H9 (cell line): ENCODE results near the gene EIF2D. TPM values are rescaled to one million over a fixed set of nuclear protein-coding genes. Genes with fewer than 3 reads are reported as not detected.

Experiments used
- DNase-seq: peaks from one replicate; pipeline ENCODE4 v3.0.0-alpha.2; 2017
- H2AFZ ChIP-seq: one replicate; pipeline ENCODE4 v1.6.1; 2013; ENCODE audit warnings: mild to moderate bottlenecking, low read length, control low read depth, moderate library complexity
- H2AK5ac ChIP-seq: 2 replicates; pipeline ENCODE4 v1.6.1; 2013; ENCODE audit warnings: low read length, control low read depth, mixed read lengths; ENCODE audit not compliant: insufficient read length
- H2BK120ac ChIP-seq: one replicate; pipeline ENCODE4 v1.6.1; 2013; ENCODE audit warnings: low read depth, mild to moderate bottlenecking, low read length, control low read depth, inconsistent platforms; ENCODE audit not compliant: poor library complexity, severe bottlenecking
- H2BK12ac ChIP-seq: 2 replicates; pipeline ENCODE4 v1.6.1; 2013; ENCODE audit warnings: low read length, control low read depth, mixed read lengths, low read depth; ENCODE audit not compliant: insufficient read length
- H2BK15ac ChIP-seq: 2 replicates; pipeline ENCODE4 v1.6.1; 2013; ENCODE audit warnings: low read depth, low read length, control low read depth
- H2BK20ac ChIP-seq: one replicate; pipeline ENCODE4 v1.6.1; 2013; ENCODE audit warnings: low read depth, mild to moderate bottlenecking, low read length, control low read depth, inconsistent platforms; ENCODE audit not compliant: poor library complexity, severe bottlenecking
- H2BK5ac ChIP-seq: 2 replicates; pipeline ENCODE4 v1.6.1; 2013; ENCODE audit warnings: low read length, control low read depth, mixed read lengths; ENCODE audit not compliant: insufficient read length
- H3K14ac ChIP-seq: 2 replicates; pipeline ENCODE4 v1.6.1; 2013; ENCODE audit warnings: low read length, control low read depth; ENCODE audit not compliant: insufficient read depth
- H3K18ac ChIP-seq: 2 replicates; pipeline ENCODE4 v1.6.1; 2013; ENCODE audit warnings: low read depth, mild to moderate bottlenecking, mixed read lengths, low read length, control low read depth; ENCODE audit not compliant: insufficient read length
- H3K23ac ChIP-seq: 2 replicates; pipeline ENCODE4 v1.6.1; 2013; ENCODE audit warnings: low read length, control low read depth, mixed read lengths, low read depth; ENCODE audit not compliant: insufficient read length
- H3K23me2 ChIP-seq: 2 replicates; pipeline ENCODE4 v1.6.1; 2013; ENCODE audit warnings: low read depth, mild to moderate bottlenecking, mixed read lengths, low read length, control low read depth; ENCODE audit not compliant: insufficient read length, poor library complexity, severe bottlenecking
- H3K27ac ChIP-seq: 2 replicates; pipeline ENCODE4 v1.5.1; 2013; ENCODE audit warnings: low read length, control low read depth, mixed read lengths, low read depth; ENCODE audit not compliant: insufficient read length
- H3K27me3 ChIP-seq: 2 replicates; pipeline ENCODE4 v1.6.1; 2013; ENCODE audit warnings: low read length, control low read depth, inconsistent platforms; ENCODE audit not compliant: insufficient read depth
- H3K4ac ChIP-seq: 2 replicates; pipeline ENCODE4 v1.6.1; 2013; ENCODE audit warnings: low read depth, mild to moderate bottlenecking, control low read depth, inconsistent platforms, low read length, moderate library complexity
- H3K4me1 ChIP-seq: 2 replicates; pipeline ENCODE4 v1.6.1; 2013; ENCODE audit warnings: low read length, control low read depth, inconsistent platforms; ENCODE audit not compliant: insufficient read depth
- H3K4me2 ChIP-seq: 2 replicates; pipeline ENCODE4 v1.6.1; 2013; ENCODE audit warnings: low read length, control low read depth, mixed read lengths; ENCODE audit not compliant: insufficient read length, insufficient read depth
- H3K56ac ChIP-seq: 2 replicates; pipeline ENCODE4 v1.6.1; 2013; ENCODE audit warnings: low read depth, mild to moderate bottlenecking, mixed read lengths, low read length, control low read depth; ENCODE audit not compliant: insufficient read length
- H3K79me1 ChIP-seq: 2 replicates; pipeline ENCODE4 v1.6.1; 2013; ENCODE audit warnings: low read depth, mild to moderate bottlenecking, moderate library complexity, low read length, control low read depth, inconsistent platforms; ENCODE audit not compliant: insufficient read depth, poor library complexity, severe bottlenecking
- H3K79me2 ChIP-seq: 2 replicates; pipeline ENCODE4 v1.6.1; 2013; ENCODE audit warnings: low read length, control low read depth, inconsistent platforms; ENCODE audit not compliant: insufficient read depth
- H3K9ac ChIP-seq: 2 replicates; pipeline ENCODE4 v1.6.1; 2013; ENCODE audit warnings: low read length, control low read depth, mixed read lengths; ENCODE audit not compliant: insufficient read length; ENCODE audit errors: extremely low read depth
- H3K9me3 ChIP-seq: one replicate; pipeline ENCODE4 v1.6.1; 2013; ENCODE audit warnings: low read depth, low read length, inconsistent platforms; ENCODE audit not compliant: control insufficient read depth
- H3T11ph ChIP-seq: one replicate; pipeline ENCODE4 v1.6.1; 2013; ENCODE audit warnings: mild to moderate bottlenecking, low read length, control low read depth, inconsistent platforms
- H4K20me1 ChIP-seq: one replicate; pipeline ENCODE4 v1.6.1; 2013; ENCODE audit not compliant: control insufficient read depth, insufficient read length, insufficient read depth
- H4K5ac ChIP-seq: 2 replicates; pipeline ENCODE4 v1.6.1; 2013; ENCODE audit warnings: low read depth, mild to moderate bottlenecking, mixed read lengths, low read length, control low read depth; ENCODE audit not compliant: insufficient read length
- H4K8ac ChIP-seq: replicated peaks from 2 replicates; pipeline ENCODE4 v1.6.1; 2013; ENCODE audit warnings: low read length, control low read depth, mixed read lengths, low read depth; ENCODE audit not compliant: insufficient read length
- H4K91ac ChIP-seq: 2 replicates; pipeline ENCODE4 v1.6.1; 2013; ENCODE audit warnings: low read depth, mild to moderate bottlenecking, moderate library complexity, mixed read lengths, low read length, control low read depth; ENCODE audit not compliant: insufficient read length
- H3K27ac Mint-ChIP-seq, 3 experiments: 2 replicates in 2 of 3; 3 replicates in 1 of 3; pipeline ENCODE4 v1.8.0; 2020 to 2021; ENCODE audit warnings: mixed read lengths in 3 of 3, mild to moderate bottlenecking in 1 of 3, moderate library complexity in 1 of 3
- H3K27me3 Mint-ChIP-seq: 2 replicates; pipeline ENCODE4 v1.8.0; 2021; ENCODE audit warnings: low read depth, mild to moderate bottlenecking, moderate library complexity, mixed read lengths
- H3K36me3 Mint-ChIP-seq, 3 experiments: 2 replicates in 2 of 3; 3 replicates in 1 of 3; pipeline ENCODE4 v1.8.0; 2020 to 2021; ENCODE audit warnings: low read depth in 3 of 3, mixed read lengths in 3 of 3; ENCODE audit not compliant: insufficient read depth in 1 of 3
- H3K4me1 Mint-ChIP-seq, 2 experiments: 2 replicates each; pipeline ENCODE4 v1.8.0; 2020; ENCODE audit warnings: mixed read lengths in 2 of 2
- H3K4me3 Mint-ChIP-seq, 2 experiments: 2 replicates in 1 of 2; 3 replicates in 1 of 2; pipeline ENCODE4 v1.8.0; 2020 to 2021; ENCODE audit warnings: mild to moderate bottlenecking in 2 of 2, mixed read lengths in 2 of 2, moderate library complexity in 1 of 2
- H3K9me3 Mint-ChIP-seq, 2 experiments: 2 replicates in 1 of 2; 3 replicates in 1 of 2; pipeline ENCODE4 v1.8.0; 2020; ENCODE audit warnings: mild to moderate bottlenecking in 2 of 2, mixed read lengths in 2 of 2, moderate library complexity in 1 of 2
- CTCF ChIP-seq: fragments of 200-600 bp; sonication (generic); conservative IDR thresholded peaks from 3 replicates; pipeline ENCODE4 v1.8.0; 2021; ENCODE audit warnings: antibody characterized with exemption, mild to moderate bottlenecking
- WGBS: extraction: QIAGEN DNeasy Blood & Tissue Kit; methylation state at CpG from one replicate; pipeline ENCODE4 v1.1.7; 2013; ENCODE audit warnings: missing lambda C conversion rate, low lambda C conversion rate, mixed read lengths; ENCODE audit not compliant: insufficient read length; ENCODE audit errors: extremely low coverage; 5-methylcytosine and 5-hydroxymethylcytosine counted together
- total RNA-seq: library from RNA; stranded (reverse); gene quantifications from 2 replicates; pipeline ENCODE4 v1.2.1, GENCODE V29; 2021

The EIF2D gene
- total RNA-seq, 1 experiment from 2014 or later, result 35.8 TPM

GRCh38 chr1:206600527-206600926, 11.7 kb downstream of the EIF2D start:
- Mint-ChIP-seq H3K27me3 (no peaks in the 10 kb centered on the region), H3K36me3 (peaks cover 8 to 60% (median 48%) of the 10 kb centered on the region in 3 experiments; a peak in 6 of 7 replicates), H3K9me3 (no peaks in the 10 kb centered on the region), H3K27ac (no peak overlapping the region), H3K4me1 (no peaks in the 10 kb centered on the region), H3K4me3 (no peak overlapping the region)
- Histone ChIP-seq H2BK12ac (no peak overlapping the region), H3K23ac (no peak overlapping the region), H3K27ac (no peak overlapping the region), H2BK20ac (no peak overlapping the region), H3K56ac (no peak overlapping the region), H3K79me1 (no peaks in the 10 kb centered on the region), H4K20me1 (no peaks in the 10 kb centered on the region), H3T11ph (no peak overlapping the region), H2AK5ac (no peak overlapping the region), H3K79me2 (no peaks in the 10 kb centered on the region), H3K9me3 (no peaks in the 10 kb centered on the region), H3K4me1 (no peaks in the 10 kb centered on the region), H2BK15ac (no peak overlapping the region), H3K23me2 (no peaks in the 10 kb centered on the region), H3K9ac (no peak overlapping the region), H4K8ac (no peak overlapping the region), H2BK5ac (no peak overlapping the region), H2AFZ (no peak overlapping the region), H3K14ac (no peak overlapping the region), H3K4me2 (no peak overlapping the region), H4K5ac (no peak overlapping the region), H4K91ac (no peak overlapping the region), H2BK120ac (no peak overlapping the region), H3K4ac (no peak overlapping the region), H3K18ac (no peak overlapping the region), H3K27me3 (no peaks in the 10 kb centered on the region)
- no peak for TF ChIP-seq CTCF
- no CpG with 5 or more reads among the region's 3 CpGs for WGBS
- no peak for DNase-seq
